ENCODE results near the gene ZNF853.

DNA sequence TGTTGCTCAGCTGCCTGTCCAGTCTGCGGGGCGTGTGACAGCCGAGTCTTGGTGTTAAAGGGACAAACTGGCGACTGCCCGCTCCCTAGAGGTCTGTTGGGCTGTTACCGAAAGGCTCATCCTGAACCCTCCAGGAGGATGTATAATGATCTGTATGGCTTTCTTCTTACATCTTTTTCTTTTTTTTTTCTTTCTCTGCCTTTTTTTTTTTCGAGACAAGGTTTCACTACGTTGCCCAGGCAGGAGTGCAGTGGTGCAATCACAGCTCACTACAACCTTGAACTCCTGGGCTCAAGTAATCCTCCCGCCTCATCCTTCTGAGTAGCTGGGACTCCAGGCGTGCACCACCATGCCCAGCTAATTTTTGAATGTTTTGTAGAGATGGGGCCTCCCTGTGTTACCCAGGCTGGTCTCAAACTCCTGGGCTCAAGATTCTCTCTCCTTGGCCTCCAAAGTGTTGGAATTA lies 24.7 kb upstream of the ZNF853 start:
- TF ChIP-seq POLR2A (IDR thresholded peaks at IDR 0.05) = no peak
- TF ChIP-seq, protein P1, sequence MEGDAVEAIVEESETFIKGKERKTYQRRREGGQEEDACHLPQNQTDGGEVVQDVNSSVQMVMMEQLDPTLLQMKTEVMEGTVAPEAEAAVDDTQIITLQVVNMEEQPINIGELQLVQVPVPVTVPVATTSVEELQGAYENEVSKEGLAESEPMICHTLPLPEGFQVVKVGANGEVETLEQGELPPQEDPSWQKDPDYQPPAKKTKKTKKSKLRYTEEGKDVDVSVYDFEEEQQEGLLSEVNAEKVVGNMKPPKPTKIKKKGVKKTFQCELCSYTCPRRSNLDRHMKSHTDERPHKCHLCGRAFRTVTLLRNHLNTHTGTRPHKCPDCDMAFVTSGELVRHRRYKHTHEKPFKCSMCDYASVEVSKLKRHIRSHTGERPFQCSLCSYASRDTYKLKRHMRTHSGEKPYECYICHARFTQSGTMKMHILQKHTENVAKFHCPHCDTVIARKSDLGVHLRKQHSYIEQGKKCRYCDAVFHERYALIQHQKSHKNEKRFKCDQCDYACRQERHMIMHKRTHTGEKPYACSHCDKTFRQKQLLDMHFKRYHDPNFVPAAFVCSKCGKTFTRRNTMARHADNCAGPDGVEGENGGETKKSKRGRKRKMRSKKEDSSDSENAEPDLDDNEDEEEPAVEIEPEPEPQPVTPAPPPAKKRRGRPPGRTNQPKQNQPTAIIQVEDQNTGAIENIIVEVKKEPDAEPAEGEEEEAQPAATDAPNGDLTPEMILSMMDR (IDR thresholded peaks at IDR 0.05) = no peak

All from body of pancreas (tissue), 4 donors.